GM12873 (cell line): ENCODE measurements around the gene CHST12.

ENCODE experiments used
- TF ChIP-seq, protein P1 (sequence below): IDR thresholded peaks from 2 replicates; pipeline ENCODE4 v1.5.1; 2012; ENCODE audit warnings: low read depth, mild to moderate bottlenecking, moderate library complexity, low read length, control low read depth; ENCODE audit not compliant: insufficient read depth; ENCODE audit errors: missing control alignments

The CHST12 gene

GRCh38 chr7:2411815-2412586, 8.6 kb downstream of the CHST12 start:
- TF ChIP-seq, protein P1, sequence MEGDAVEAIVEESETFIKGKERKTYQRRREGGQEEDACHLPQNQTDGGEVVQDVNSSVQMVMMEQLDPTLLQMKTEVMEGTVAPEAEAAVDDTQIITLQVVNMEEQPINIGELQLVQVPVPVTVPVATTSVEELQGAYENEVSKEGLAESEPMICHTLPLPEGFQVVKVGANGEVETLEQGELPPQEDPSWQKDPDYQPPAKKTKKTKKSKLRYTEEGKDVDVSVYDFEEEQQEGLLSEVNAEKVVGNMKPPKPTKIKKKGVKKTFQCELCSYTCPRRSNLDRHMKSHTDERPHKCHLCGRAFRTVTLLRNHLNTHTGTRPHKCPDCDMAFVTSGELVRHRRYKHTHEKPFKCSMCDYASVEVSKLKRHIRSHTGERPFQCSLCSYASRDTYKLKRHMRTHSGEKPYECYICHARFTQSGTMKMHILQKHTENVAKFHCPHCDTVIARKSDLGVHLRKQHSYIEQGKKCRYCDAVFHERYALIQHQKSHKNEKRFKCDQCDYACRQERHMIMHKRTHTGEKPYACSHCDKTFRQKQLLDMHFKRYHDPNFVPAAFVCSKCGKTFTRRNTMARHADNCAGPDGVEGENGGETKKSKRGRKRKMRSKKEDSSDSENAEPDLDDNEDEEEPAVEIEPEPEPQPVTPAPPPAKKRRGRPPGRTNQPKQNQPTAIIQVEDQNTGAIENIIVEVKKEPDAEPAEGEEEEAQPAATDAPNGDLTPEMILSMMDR, result no peak

- TF ChIP-seq, protein P1, result no peak
These were observed 9.3 kb downstream of the CHST12 start for GRCh38 chr7:2412587-2413201.

GRCh38 chr7:2416063-2416462, 12.7 kb downstream of the CHST12 start:
- TF ChIP-seq, protein P1, result no peak

GRCh38 chr7:2416650-2417049, 13.2 kb downstream of the CHST12 start:
- TF ChIP-seq, protein P1, result no peak

GRCh38 chr7:2417981-2418481, 14.6 kb downstream of the CHST12 start:
- TF ChIP-seq, protein P1, result no peak

DNA sequence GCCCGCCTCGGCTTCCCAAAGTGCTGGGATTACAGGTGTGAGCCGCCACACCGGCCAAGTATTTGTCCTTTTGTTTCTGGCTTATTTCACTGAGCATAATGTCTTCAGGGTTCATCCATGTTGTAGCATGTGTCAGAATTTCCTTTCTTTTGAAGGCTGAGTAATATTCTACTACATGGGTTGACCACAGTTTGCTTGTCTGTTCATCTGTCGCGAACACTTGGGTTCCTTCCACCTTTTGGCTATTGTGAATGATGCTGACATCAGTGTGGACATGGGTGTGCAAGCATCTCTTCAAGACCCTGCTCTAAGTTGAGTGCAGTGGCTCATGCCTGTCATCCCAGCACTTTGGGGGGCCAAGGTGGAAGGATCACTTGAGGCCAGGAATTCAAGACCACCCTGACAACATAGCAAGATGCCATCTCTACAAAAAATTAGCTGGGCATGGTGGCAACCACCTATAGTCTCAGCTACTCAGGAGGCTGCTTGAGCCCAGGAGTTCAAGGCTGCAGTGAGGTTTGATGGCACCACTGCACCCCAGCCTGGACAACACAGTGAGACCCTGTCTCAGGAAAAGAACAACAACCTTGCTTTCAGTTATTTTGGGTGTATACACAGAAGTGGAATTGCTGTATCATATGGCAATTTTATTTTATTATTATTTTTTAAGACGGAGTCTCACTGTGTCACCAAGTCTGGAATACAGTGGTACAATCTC, 17.0 kb downstream of the CHST12 start:
- TF ChIP-seq, protein P1, result no peak

- TF ChIP-seq, protein P1, result no peak
These were observed 18.5 kb downstream of the CHST12 start for GRCh38 chr7:2421943-2422310.
